ENCODE measurements around the gene C20orf96. TPM values are rescaled to one million over a fixed set of nuclear protein-coding genes. Genes with fewer than 3 reads are reported as not detected.
"Not testable (repeated sequence)": the region's sequence is repeated elsewhere in the genome, so short reads cannot be mapped to it uniquely, and the experiment has no call there.

Gene C20orf96
- 6.9 TPM for total RNA-seq
- long read RNA-seq, partial matches to known transcripts: 2 of 6 reads
- long read RNA-seq, other reads (novel, unspliced or antisense): 3 of 6 reads

GRCh38 chr20:290084-290831 is at the start of gene C20orf96:
C20orf96 (minus strand) TSS chr20:290750; CDS start chr20:290610, 140 bp downstream.
- ATAC-seq (peak; percentile 98), DNase-seq (peak; percentile 95)
- intact Hi-C loops (cut with micrococcal nuclease): no loop called here

GRCh38 chr20:336040-336439 is 45.5 kb upstream of the C20orf96 start:
- intact Hi-C loops (cut with micrococcal nuclease); DNase-seq; ATAC-seq: not testable (repeated sequence)

DNA sequence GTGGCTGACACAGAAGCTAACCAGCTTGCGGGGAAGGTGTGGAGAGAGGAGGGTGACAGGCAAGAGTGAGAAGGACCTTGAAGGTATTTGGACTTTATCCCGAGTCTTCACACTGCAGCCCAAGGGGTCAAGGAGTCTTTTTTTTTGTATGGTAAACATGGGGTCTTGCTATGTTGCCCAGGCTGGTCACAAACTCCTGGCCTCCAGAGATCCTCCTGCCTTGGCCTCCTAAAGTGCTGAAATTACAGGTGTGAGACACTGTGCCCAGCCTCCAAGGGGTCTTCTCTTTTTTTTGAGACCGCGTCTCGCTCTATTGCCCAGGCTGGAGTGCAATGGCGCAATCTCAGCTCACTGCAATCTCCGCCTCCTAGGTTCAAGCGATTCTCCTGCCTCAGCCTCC is 44.0 kb upstream of the C20orf96 start:
- DNase-seq (no peak), ATAC-seq (no peak)
- intact Hi-C loops (cut with micrococcal nuclease): no loop called here

DNA sequence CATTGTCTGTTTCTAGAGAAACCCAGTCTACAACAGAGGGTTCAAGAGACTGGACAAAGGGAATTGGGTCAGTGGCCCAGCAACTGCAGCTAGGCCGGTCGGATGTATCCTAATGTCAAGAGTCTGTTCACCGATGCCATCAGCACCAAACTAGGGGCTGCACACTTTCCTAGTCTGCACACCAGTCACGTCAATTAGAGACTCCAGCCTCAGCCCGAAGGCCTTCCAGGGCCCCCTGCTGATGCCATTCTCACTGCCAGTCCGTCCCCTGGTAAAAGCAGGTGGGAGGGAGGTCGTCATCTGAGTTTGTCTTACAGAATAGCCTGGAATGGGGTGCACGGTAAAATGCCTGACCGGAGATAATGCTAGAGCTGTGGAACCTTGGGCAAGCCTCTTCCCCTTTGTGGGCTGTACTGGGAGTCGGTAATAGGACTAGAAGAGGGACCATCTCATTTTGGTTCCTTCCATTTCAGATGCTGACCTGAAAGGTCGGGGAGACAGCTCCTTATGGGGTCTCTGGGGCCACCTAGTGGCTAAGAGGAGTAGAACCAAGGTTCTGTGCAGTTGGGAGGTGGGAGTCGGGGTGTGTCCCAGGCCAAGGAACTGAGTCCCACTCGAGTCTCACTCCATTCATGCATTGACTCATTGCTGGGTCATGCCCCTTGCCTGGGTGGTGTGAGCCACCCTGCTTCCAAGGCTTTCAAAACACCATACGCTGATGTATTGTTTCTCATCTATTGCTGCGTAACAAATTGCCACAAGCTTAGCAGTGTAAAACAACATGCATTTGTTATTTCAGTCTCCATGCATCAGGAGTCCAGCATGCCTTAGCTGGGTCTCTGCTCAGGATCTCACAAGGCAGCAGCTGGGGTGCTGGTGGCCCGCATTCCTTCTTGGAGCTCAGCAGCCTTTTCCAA is 39.9 kb upstream of the C20orf96 start:
- intact Hi-C loops (cut with micrococcal nuclease): no loop called here
- ATAC-seq: peak; percentile 8
- DNase-seq: peak; percentile 33

DNA sequence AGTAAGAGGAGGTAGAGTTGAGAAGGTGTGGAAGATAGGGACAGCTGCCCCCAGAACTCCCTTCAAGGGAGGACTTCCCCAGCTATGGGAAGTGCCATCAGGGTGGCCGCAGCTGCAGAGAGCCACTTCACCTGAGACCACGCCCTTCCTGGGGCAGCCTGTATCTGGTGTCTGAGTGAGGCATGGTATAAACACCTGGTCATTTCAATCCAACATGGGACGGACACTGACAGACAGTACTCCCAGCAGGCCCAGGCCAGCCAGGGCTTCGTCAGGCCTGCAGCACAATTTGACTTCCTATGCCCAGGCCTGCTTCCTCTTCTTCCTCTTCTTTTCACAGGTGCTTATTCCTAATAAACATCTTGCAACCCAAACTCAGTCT is 39.3 kb upstream of the C20orf96 start:
- no peak for DNase-seq
- no peak for ATAC-seq
- intact Hi-C loops (cut with micrococcal nuclease): no loop called here

DNA sequence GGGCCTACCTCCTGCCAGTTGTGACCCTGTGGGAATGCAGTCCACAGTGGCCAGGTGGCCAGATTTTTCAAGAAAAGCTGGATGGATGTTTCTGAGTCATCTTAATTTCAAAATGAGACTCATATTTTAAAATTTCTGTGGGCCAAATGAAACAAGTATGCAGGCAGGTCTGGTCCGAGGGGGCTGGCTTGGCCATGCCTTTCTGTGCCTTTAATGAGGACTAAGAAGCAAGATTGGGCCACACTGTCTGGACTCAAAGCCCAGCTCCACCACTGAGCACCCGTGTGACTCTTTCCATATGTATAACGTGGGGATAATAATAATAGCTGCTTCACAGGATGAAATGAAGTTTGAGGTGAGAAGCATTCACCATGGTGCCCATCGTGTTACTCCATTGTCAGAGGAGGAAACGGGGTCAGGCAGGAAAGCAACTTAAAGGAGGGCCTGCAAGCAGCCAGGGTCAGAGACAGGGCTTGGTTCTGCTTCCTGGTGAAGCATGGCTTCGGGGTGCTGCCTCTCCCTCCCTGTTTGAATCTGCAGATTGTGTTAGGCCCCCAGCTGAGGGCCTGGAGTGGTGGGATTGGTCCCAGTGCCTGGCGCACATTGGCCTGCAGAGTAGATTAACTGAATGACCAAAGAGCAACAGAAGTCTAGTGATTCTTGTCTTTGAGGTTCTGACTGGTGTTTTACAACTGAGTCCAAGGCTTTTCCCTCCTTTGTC is 38.6 kb upstream of the C20orf96 start:
- ATAC-seq: no peak
- intact Hi-C loops (cut with micrococcal nuclease): no loop called here
- DNase-seq: no peak

DNA sequence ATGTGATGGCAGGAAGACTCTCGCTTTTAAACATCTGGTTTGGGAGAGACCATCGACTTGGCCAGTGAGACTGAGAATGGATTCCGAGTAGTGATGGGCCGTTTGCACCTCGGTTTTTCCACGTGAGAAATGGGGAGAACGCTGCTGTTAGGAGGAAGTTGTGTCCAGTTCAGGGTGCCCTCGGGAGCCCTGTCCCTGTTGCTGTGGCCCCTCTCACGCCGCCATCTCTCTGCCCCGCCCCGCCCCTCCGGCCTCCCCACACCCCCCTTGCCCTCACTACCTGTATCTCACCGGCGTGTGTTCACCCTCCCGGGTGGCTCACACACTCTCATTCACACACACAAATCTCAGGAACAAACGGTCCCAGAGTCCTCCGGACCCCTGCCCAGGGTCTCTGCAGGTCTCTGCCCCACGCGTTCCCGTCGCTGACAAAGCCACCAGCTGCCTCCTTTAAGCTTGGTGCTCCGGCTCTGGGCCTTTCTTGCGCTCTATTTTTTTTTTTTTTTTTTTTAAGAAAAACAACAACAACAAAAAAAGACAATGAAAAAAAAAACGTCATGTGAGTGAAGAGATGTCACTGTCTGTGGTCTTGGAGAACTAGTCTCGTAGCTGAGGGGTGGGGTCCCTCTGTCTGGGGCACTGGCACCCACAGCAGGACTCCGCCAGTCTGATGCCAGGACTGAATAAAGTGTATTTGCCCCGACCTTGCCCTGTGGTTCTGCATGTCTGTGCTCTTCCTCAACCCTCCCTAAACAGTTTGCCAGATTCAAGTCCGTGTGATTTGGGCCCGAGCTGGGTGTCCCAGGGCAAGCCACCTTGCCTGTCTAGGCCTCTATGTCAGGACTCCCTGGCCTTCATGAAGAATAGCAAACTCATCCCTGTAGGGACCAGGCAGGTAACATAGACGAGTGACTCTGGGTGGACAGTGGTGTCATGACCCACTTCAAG is 37.8 kb upstream of the C20orf96 start:
- intact Hi-C loops (cut with micrococcal nuclease): no loop called here
- ATAC-seq (no peak), DNase-seq (no peak)

DNA sequence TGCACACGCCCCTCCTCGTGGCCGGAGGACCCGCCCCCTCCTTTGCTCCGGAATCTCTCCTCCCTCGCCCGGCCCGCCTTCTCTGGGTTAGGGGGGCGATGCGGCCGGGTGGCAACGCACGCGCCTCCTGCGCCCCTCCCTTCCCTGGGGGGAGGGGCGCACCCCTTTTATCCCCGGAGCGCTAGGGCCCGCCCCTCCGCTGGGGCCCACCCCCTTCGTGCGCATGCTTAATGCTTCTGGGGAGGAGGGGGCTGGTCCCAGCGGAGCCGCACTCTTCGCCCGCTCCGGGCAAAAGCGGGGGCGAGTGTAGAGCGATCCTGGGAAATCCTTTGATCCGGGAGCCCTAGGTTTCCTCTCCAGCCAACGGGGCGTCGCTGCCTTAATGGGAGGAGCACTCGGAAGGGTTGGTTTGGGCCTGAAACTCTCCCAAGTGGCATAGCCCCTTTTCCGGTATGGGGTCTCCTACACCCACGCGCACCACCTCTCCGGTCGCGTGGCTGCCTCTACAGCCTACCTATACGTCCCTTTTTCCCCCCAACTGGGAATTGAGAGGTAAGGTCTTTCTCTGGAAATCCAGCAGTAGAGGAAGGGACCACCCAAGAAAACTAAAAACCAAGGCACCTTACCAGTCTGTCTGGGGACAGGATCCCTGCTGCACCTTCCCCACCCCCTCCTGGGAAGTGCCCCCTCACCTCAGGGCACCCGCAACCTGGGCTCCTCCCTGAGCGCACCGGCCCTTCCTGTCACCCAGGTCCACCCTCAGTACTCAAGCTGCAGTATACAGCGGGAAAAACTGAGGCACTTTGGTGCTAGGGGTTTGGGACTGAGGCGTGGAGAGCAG is 36.9 kb upstream of the C20orf96 start:
- intact Hi-C loops (cut with micrococcal nuclease): no loop called here
- DNase-seq: peak; percentile 90
- ATAC-seq: peak; percentile 51

DNA sequence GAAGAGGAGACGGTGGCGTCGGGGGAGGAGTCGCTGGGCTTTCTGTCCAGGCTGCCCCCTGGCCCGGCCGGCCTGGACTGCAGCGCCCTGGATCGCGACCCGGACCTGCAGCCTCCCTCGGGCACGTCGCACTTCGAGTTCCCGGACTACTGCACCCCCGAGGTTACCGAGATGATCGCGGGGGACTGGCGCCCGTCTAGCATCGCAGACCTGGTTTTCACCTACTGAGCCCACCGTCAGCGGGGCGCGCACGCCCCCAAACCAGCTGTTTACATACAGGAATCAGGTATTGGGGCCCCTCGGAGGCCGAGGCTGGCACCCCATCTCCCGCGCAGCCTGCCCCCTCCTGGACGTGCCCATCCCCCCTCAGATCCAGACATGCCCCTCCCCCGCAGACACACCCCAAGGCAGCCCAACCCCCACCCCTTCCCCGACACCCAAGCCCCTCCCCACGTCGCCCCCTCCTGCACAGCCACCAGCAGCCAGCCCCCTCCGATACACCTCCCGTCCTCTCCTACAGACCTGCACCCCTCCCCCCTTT is 36.2 kb upstream of the C20orf96 start:
- no peak for ATAC-seq
- intact Hi-C loops (cut with micrococcal nuclease): no loop called here
- peak; percentile 60 for DNase-seq

DNA sequence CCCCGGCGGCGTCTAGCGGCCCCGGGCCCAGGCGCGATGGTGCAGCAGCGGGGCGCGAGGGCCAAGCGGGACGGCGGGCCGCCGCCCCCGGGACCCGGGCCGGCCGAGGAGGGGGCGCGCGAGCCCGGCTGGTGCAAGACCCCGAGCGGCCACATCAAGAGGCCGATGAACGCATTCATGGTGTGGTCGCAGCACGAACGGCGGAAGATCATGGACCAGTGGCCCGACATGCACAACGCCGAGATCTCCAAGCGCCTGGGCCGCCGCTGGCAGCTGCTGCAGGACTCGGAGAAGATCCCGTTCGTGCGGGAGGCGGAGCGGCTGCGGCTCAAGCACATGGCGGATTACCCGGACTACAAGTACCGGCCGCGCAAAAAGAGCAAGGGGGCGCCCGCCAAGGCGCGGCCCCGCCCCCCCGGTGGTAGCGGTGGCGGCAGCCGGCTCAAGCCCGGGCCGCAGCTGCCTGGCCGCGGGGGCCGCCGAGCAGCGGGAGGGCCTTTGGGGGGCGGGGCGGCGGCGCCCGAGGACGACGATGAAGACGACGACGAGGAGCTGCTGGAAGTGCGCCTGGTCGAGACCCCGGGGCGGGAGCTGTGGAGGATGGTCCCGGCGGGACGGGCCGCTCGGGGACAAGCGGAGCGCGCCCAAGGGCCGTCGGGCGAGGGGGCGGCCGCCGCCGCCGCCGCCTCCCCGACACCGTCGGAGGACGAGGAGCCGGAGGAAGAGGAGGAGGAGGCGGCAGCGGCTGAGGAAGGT is 35.5 kb upstream of the C20orf96 start:
- intact Hi-C loops (cut with micrococcal nuclease): no loop called here
- peak; percentile 84 for DNase-seq
- peak; percentile 1 for ATAC-seq

DNA sequence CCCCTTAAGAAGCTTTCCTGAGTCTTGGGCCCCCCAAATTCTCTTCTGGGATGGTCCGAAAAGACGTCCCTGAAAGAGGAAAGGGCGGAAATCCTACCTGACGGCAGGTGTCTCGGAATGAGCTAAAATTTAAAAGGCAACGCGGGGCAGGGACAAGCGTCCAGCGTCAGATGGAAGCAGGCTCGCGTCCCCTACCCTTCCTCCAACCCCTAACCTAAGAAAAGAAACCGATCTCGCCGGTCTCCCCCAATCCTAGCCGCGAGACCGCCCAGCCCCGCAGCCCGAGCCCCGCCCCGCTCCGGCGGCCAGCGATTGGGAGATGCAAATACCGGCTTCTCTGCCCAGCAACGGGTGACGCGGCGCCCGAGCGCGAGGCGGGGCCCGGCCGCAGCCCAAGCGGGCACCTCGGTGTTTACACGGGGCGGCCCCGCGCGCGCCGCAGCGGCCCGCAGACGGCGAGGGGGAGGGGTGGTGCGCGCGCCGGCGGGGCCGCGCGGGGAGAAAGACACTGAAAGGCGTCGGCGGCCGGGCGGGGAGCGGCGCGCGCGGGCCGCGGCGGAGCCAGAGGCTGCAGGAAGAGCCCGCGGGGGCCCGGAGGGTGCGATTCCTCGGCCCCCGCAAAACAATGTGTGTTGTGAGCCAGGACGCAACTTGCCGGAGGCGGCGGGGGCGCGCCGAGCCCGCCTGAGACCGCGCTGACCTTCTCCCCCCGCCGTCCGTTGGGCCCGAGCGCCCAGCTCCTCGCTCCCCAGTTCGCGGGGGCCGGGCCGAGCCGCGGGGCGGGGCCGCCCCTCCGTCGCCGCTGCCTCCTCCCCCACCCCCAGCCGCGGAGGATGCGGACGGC is 34.7 kb upstream of the C20orf96 start, which contains the start of gene SOX12:
TSS of gene SOX12 (plus strand) at position 508 of the 844 bp plus-strand sequence. CDS start 373 bp downstream, outside the sequence.
- intact Hi-C loops (cut with micrococcal nuclease): no loop called here
- peak; percentile 99 for DNase-seq
- peak; percentile 76 for ATAC-seq

DNA sequence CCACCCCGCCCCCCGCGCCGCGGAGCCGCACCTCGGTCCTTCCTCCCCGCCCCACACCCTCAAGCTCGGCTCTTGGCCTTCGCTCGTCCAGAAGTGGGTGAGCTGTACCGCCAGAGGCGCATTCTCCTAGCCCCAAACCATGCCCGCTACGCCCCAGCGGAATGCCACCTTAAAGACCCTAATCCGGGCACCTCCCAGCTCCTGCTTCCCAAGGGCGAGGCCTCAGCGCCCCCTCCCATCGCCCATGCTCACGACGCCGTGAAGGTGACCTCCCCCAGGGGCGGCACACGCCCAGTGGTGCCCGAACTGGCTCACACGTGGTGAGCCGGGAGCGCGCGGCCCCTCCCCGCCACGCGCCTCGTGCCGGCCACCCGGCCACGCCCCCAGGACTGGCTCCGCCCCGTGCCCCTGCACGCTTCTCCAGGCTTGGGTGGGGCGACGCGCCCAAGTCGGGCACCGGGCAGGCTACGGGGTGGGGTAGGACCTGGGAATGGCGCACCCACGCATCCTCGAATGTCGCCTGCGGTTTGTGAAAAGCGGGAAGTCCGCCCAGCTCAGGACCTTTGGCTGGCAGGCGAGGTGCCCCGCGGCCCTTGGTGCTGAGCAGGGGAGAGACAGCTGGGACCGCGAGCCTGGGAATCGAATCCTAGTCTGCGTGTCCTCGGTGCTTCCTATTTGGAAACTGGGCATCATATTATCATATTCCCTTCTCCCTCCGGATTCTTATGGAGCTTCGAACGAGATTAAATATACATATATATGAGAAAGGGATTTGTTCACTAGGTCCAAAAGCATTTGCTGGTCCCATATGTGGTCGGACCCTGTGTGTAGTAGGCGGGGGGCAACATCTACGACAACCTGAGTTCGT is 33.9 kb upstream of the C20orf96 start:
- intact Hi-C loops (cut with micrococcal nuclease): no loop called here
- ATAC-seq (peak; percentile 79), DNase-seq (peak; percentile 96)

DNA sequence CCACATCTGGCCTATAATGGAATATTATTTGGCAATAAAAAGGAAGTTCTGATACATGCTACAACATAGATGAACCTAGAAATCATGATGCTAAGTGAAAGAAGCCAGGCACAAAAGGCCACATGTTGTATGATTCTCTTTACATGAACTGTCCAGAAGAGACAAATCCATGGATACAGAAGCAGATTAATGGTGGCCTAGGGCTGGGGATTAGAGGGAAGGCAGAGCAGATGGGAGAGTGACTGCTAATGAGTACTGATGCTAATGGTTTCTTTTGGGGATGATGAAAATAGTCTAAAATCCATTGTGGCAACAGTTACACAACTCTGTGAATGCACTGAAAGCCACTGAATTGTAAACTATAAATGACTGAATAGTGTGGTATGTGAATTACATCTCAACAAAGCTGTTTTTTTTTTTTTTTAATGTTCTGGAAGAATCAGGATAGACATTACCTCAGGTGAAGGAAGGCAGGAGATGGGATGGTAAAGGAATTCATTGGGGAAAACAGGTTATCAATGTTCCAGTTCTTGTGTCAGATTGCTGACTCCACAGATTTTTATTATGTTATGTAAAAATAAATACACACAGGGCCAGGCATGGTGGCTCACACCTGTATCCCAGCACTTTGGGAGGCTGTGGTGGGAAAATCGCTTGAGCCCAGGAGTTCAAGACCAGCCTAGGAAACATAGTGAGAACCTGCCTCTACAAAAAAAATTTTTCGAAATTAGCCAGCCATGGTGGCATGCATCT is 25.9 kb upstream of the C20orf96 start:
- intact Hi-C loops (cut with micrococcal nuclease): no loop called here

GRCh38 chr20:313948-314347 is 23.4 kb upstream of the C20orf96 start:
- ATAC-seq: no peak
- no peak for DNase-seq
- intact Hi-C loops (cut with micrococcal nuclease): no loop called here

More for the DNA sequence above, 25.9 kb upstream of the C20orf96 start:
- no peak for DNase-seq
- no peak for ATAC-seq

All from left ventricle myocardium superior (tissue), 1 donor.